GM23338 (cell line): Measurements from ENCODE around the gene GRM2. TPM values are rescaled to one million over a fixed set of nuclear protein-coding genes. Genes with fewer than 3 reads are reported as not detected.

Source experiments
- ATAC-seq: fragments of 200-7000 bp; cut with Tn5 transposase; 3 replicates; pipeline ENCODE4 v1.9.1; 2020
- DNase-seq: peaks from one replicate; pipeline ENCODE4 v3.0.0-alpha.2; 2015; ENCODE audit warnings: low spot score
- H2AFZ ChIP-seq: fragments of 200-600 bp; sonication (generic); 2 replicates; pipeline ENCODE4 v1.8.0; 2016; ENCODE audit warnings: antibody characterized with exemption, mild to moderate bottlenecking, moderate library complexity
- H3F3A ChIP-seq: fragments of 200-600 bp; sonication (generic); replicated peaks from 2 replicates; pipeline ENCODE4 v1.8.0; 2017; ENCODE audit warnings: antibody characterized with exemption, mixed run types, low read depth
- H3K27ac ChIP-seq: fragments of 200-600 bp; sonication (generic); 2 replicates; pipeline ENCODE4 v1.6.1; 2016; ENCODE audit warnings: low read depth
- H3K27me3 ChIP-seq: fragments of 200-600 bp; sonication (generic); 2 replicates; pipeline ENCODE4 v1.8.0; 2016; ENCODE audit warnings: mild to moderate bottlenecking, mixed run types, moderate library complexity; ENCODE audit not compliant: insufficient read depth
- H3K36me3 ChIP-seq: fragments of 200-600 bp; sonication (generic); 2 replicates; pipeline ENCODE4 v1.8.0; 2016; ENCODE audit warnings: mild to moderate bottlenecking; ENCODE audit not compliant: insufficient read depth
- H3K4me1 ChIP-seq: fragments of 200-600 bp; sonication (generic); 2 replicates; pipeline ENCODE4 v1.8.0; 2016; ENCODE audit warnings: mild to moderate bottlenecking, moderate library complexity; ENCODE audit not compliant: insufficient read depth
- H3K4me2 ChIP-seq: fragments of 200-600 bp; sonication (generic); 2 replicates; pipeline ENCODE4 v1.7.1; 2017; ENCODE audit warnings: mixed run types
- H3K4me3 ChIP-seq: fragments of 200-600 bp; sonication (generic); 2 replicates; pipeline ENCODE4 v1.6.1; 2016; ENCODE audit warnings: mixed run types
- H3K79me2 ChIP-seq: fragments of 200-600 bp; sonication (generic); replicated peaks from 2 replicates; pipeline ENCODE4 v1.8.0; 2017; ENCODE audit warnings: mild to moderate bottlenecking; ENCODE audit not compliant: insufficient read depth
- H3K9me2 ChIP-seq: fragments of 200-600 bp; sonication (generic); 2 replicates; pipeline ENCODE4 v1.8.0; 2017; ENCODE audit not compliant: insufficient read depth
- H4K20me1 ChIP-seq: fragments of 200-600 bp; sonication (generic); replicated peaks from 2 replicates; pipeline ENCODE4 v1.8.0; 2017; ENCODE audit warnings: mild to moderate bottlenecking; ENCODE audit not compliant: insufficient read depth
- H3K27ac Mint-ChIP-seq: 2 replicates; pipeline ENCODE4 v1.8.0; 2020; ENCODE audit warnings: inconsistent platforms, mild to moderate bottlenecking, moderate library complexity, mixed read lengths
- H3K27me3 Mint-ChIP-seq: 3 replicates; pipeline ENCODE4 v1.8.0; 2022; ENCODE audit warnings: low read depth, mild to moderate bottlenecking, moderate library complexity, mixed read lengths, inconsistent platforms; ENCODE audit not compliant: insufficient read depth, poor library complexity
- H3K36me3 Mint-ChIP-seq: 3 replicates; pipeline ENCODE4 v1.8.0; 2021; ENCODE audit warnings: low read depth, mild to moderate bottlenecking, inconsistent platforms, moderate library complexity, mixed read lengths
- H3K4me1 Mint-ChIP-seq: 3 replicates; pipeline ENCODE4 v1.8.0; 2020; ENCODE audit warnings: mild to moderate bottlenecking, inconsistent platforms, mixed read lengths
- H3K4me3 Mint-ChIP-seq: 3 replicates; pipeline ENCODE4 v1.8.0; 2021; ENCODE audit warnings: moderate library complexity, mild to moderate bottlenecking, inconsistent platforms, mixed read lengths
- H3K9me3 Mint-ChIP-seq: 3 replicates; pipeline ENCODE4 v1.8.0; 2020; ENCODE audit warnings: moderate library complexity, mild to moderate bottlenecking, inconsistent platforms, mixed read lengths
- CREB1 ChIP-seq: fragments of 250-450 bp; sonication (Bioruptor Pico); IDR thresholded peaks from 2 replicates; pipeline ENCODE4 v1.5.0; 2020; ENCODE audit warnings: low read depth, mild to moderate bottlenecking, moderate library complexity
- CTCF ChIP-seq, 2 experiments: fragments of 200-600 bp in 1 of 2; sonication (generic) in 1 of 2; conservative IDR thresholded peaks; 2 replicates each; pipeline versions ENCODE4 v1.5.1 to v1.6.1; 2016 to 2017; ENCODE audit warnings: antibody characterized with exemption in 2 of 2, low read depth in 2 of 2, mild to moderate bottlenecking in 2 of 2, moderate library complexity in 1 of 2
- ETS1 ChIP-seq: IDR thresholded peaks from 2 replicates; pipeline ENCODE4 v1.6.1; 2016; ENCODE audit warnings: antibody characterized with exemption
- JUNB ChIP-seq: IDR thresholded peaks from one replicate; pipeline ENCODE4 v1.6.1; 2016; ENCODE audit warnings: antibody characterized with exemption; ENCODE audit not compliant: unreplicated experiment
- NANOG ChIP-seq: IDR thresholded peaks from 2 replicates; pipeline ENCODE4 v1.6.1; 2016; ENCODE audit warnings: antibody characterized with exemption, borderline replicate concordance
- POLR2AphosphoS5 ChIP-seq: IDR thresholded peaks from 2 replicates; pipeline ENCODE4 v1.6.1; 2016; ENCODE audit warnings: antibody characterized with exemption, low read depth
- STAT1 ChIP-seq: IDR thresholded peaks from one replicate; pipeline ENCODE4 v1.6.1; 2016; ENCODE audit warnings: antibody characterized with exemption; ENCODE audit not compliant: unreplicated experiment
- ZNF462 ChIP-seq: fragments of 250-450 bp; sonication (Bioruptor Pico); IDR thresholded peaks from 2 replicates; pipeline ENCODE4 v1.5.0; 2020; ENCODE audit warnings: mild to moderate bottlenecking, moderate library complexity
- polyA plus RNA-seq: library from polyadenylated mRNA; unstranded; fragments of >200 nt; fragmentation: Nextera tagmentation; extraction: Ambion mirVana; gene quantifications from 2 replicates; pipeline ENCODE4 v1.2.1, GENCODE V29; 2016
- total RNA-seq: library from RNA; depleted of rRNA; stranded (reverse); fragments of >200 nt; shearing (Covaris generic); gene quantifications from 2 replicates; pipeline ENCODE4 v1.2.3, GENCODE V29; 2014

Gene GRM2
- total and polyA plus RNA-seq, 2 experiments from 2014 or later, result 2.1 to 5.1 TPM

- H3K27ac Mint-ChIP-seq, result no peak overlapping the region
- no peak overlapping the region for H3K4me2 ChIP-seq
- no peak overlapping the region for H2AFZ ChIP-seq
- no peaks in the 10 kb centered on the region; the same call in 2 of the 3 replicates for H3K9me3 Mint-ChIP-seq
- H3K36me3 ChIP-seq, result no peaks in the 10 kb centered on the region
- no peaks in the 10 kb centered on the region for H3K9me2 ChIP-seq
- no peak overlapping the region; the same call in 2 of the 3 replicates for H3K4me3 Mint-ChIP-seq
- peaks cover 39% of the 10 kb centered on the region for H3K4me1 Mint-ChIP-seq
- peaks cover 22% of the 10 kb centered on the region for H3K27me3 ChIP-seq
- peaks cover 21% of the 10 kb centered on the region for H3K4me1 ChIP-seq
- H3K27ac ChIP-seq, result no peak overlapping the region
- peaks cover 6% of the 10 kb centered on the region; the same call in 1 of the 2 replicates for H3F3A ChIP-seq
- no peaks in the 10 kb centered on the region; the same call in 2 of the 3 replicates for H3K36me3 Mint-ChIP-seq
- no peak for DNase-seq
- no peaks in the 10 kb centered on the region for H3K79me2 ChIP-seq
- no peak for TF ChIP-seq CTCF (conservative IDR thresholded peaks at IDR 0.05; ENCODE audit: low read depth in 2 of 2)
- H4K20me1 ChIP-seq, result no peaks in the 10 kb centered on the region; the same call in 1 of the 2 replicates
- H3K27me3 Mint-ChIP-seq, result peaks cover 27% of the 10 kb centered on the region
- ATAC-seq, result no peak
- H3K4me3 ChIP-seq, result no peak overlapping the region
These were observed 2.3 kb upstream of the GRM2 start for GRCh38 chr3:51704511-51704950.

- no peak overlapping the region for H2AFZ ChIP-seq
- no peak overlapping the region for H3K27ac ChIP-seq
- H3K36me3 Mint-ChIP-seq, result no peaks in the 10 kb centered on the region; the same call in 2 of the 3 replicates
- H3F3A ChIP-seq, result peaks cover 6% of the 10 kb centered on the region; the same call in 1 of the 2 replicates
- no peak overlapping the region for H3K4me3 ChIP-seq
- DNase-seq (no peak), ATAC-seq (no peak)
- H3K4me1 ChIP-seq, result peaks cover 21% of the 10 kb centered on the region
- no peak overlapping the region for H3K27ac Mint-ChIP-seq
- H3K9me2 ChIP-seq, result no peaks in the 10 kb centered on the region
- H3K4me2 ChIP-seq, result no peak overlapping the region
- H3K27me3 ChIP-seq, result peaks cover 22% of the 10 kb centered on the region
- no peaks in the 10 kb centered on the region for H3K79me2 ChIP-seq
- peaks cover 5% of the 10 kb centered on the region for H4K20me1 ChIP-seq
- H3K36me3 ChIP-seq, result no peaks in the 10 kb centered on the region
- H3K27me3 Mint-ChIP-seq, result peaks cover 27% of the 10 kb centered on the region
- peaks cover 39% of the 10 kb centered on the region for H3K4me1 Mint-ChIP-seq
- no peak overlapping the region for H3K4me3 Mint-ChIP-seq
- no peaks in the 10 kb centered on the region; the same call in 2 of the 3 replicates for H3K9me3 Mint-ChIP-seq
- no peak for TF ChIP-seq NANOG
- TF ChIP-seq ETS1, result no peak
- no peak for TF ChIP-seq STAT1
- no peak for TF ChIP-seq ZNF462 (CRISPR knock-in tag)
- TF ChIP-seq CREB1, result no peak
- no peak for TF ChIP-seq JUNB
- no peak for TF ChIP-seq POLR2AphosphoS5
These were observed 1.4 kb upstream of the GRM2 start for GRCh38 chr3:51705276-51706020.
